Measurements from ENCODE around the gene BICDL1.

Gene BICDL1

DNA sequence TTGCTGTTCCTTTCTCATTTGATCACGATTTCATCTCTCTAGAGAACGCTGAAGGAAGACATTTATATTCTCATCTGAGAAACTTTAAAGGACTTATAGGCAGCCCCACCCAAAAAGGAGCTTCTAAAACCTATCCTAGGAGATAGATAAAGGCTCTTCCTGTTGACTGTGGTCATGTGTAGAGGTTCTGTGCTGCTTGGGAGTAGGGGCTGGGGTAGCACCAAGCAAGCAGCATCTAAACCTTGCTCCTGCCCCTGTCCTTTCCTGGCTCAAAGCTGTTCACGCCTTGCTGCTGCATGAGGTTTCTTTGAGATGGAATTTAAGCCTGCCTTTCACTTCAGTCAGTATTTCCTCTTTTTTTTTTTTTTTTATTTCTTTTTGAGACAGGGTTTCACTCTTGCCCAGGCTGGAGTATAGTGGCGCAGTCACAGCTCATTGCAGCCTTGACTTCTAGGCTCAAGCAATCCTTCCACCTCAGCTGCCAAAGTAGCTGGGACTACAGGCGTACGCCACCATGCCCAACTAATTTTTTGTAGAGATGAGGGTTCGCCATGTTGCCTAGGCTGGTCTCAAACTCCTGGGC, 86.1 kb downstream of the BICDL1 start:
- DNase-seq (ENCODE audit: low read depth, low spot score) = no peak
- H3K27ac ChIP-seq = no peak overlapping the region

DNA sequence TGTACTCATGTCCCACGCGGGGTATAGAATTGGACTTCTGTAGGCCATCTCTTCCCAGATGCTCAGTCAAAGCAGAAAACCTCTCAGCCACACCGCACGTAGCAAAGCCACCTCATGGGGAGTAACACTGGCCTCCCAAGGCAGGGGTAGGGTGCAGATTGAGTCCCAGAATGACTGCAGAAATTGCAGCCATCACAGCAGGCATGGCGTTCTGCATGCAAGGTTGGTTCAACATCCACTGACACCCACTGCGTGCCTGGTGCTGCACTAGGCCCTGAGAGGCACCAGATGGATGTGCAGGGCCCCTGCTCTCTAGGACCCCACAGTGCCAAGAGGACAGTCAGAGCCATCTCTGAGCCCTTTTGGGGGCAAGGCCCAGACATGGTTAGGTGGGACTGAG, 87.6 kb downstream of the BICDL1 start:
- H3K27ac ChIP-seq = no peak overlapping the region
- DNase-seq (ENCODE audit: low read depth, low spot score) = no peak

DNA sequence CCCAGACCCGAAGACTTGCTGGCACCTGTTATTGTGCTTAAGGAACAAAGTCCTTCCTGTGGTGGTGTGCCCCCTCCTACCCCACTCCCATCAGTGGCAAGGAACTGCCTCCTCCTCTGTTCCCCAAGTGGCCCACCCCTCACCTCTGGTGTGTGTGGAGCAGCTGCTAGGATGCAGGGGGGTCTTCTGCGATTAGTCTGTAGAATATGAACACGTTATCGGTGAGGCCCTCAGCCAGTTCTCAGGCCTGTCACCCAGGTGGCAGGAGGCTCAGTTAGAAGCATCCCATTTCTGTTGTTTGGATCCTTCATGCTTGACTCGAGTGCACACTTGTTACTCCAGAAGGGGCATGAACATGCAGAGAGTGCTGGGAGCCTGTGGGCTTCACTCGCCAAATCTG, 88.2 kb downstream of the BICDL1 start:
- DNase-seq (ENCODE audit: low read depth, low spot score) = no peak
- H3K27ac ChIP-seq = no peak overlapping the region

DNA sequence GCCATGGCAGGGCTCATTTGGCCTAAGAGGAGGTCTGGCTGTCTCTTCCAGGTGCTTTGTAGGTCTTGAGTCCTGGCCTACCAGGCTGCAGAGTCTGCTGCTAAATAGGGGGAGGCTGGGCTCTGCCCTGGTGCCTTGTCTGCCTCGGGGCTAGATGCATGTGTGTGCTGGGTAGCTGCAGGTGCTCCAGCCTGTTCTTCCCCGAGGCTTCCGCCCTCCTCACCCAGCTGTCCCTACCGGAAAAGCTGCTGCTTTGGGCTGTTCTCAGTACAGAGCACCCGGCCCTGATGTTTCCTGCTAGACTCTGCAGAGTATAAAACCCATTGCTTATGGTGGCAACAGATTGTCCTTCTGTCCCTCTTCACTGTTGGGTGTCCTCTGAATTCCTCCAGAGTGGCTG, 89.8 kb downstream of the BICDL1 start:
- peak overlapping the region; percentile 74 for H3K27ac ChIP-seq
- DNase-seq (ENCODE audit: low read depth, low spot score) = no peak

DNA sequence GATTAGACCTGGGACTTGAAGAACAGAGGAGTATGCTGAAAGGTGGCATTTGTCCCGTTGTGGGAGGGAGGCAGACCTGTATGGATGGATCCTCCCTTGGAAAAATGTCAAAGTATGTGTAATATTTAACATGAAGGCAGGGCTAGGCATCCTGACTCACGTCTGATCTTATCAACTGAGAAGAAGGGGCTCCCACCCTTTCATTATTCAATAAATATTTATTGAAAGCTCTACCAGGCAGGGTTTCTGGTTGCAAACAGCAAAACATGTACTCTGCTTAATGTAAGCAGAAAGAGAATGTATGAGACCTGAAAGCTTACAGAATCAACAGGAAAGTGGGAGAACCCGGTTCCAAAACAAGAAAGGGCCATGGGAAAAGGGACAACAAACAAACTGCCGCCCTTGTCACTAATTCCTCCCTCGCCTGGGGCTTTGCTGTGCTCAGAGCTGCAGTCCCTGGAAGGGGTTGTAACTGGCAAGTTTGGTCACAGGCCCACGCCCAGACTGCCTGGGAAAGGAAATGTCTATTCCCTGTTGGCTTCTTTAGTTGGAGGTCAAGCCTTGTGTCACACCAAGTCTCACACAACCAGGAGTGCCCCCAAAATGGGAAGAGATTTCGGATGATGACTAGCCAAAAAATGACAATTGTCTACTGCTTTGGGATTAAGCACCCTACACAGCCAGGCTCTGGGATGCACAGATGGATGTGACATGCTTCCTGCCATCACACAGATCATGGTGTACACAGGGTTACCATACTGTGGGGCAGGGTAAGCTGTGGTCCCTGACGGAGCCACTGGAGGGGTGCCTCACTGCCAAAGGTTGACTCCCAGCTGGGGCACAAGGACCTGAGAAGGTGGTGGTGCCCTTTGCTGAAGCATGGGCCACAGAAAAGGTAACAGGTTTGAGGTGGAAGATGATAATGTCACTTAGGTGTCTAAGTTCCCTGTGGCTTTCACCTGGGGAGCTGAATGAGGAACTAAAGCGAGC, 90.7 kb downstream of the BICDL1 start:
- DNase-seq (ENCODE audit: low read depth, low spot score) = peak; percentile 58

DNA sequence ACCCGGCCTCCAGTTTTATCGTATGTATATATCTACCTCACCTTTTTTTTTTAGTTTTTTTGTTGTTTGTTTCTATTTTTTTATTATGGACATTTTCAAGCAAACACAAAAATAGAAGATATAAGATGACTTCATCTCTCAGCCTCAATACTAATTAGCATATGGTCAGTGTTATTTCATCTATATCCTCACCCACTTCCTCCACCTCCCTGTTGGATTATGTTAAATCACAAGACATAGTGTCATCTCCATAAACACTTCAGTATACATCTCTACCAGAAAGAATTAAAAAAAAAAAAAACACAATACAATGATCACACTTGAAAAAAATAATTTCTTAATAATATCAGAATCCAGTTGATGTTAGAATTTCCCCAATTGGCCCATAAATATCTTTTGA, 92.6 kb downstream of the BICDL1 start:
- H3K27ac ChIP-seq = no peak overlapping the region
- no peak for DNase-seq (ENCODE audit: low read depth, low spot score)

More for the DNA sequence above, 90.7 kb downstream of the BICDL1 start:
- peak overlapping the region; percentile 74 for H3K27ac ChIP-seq

DNA sequence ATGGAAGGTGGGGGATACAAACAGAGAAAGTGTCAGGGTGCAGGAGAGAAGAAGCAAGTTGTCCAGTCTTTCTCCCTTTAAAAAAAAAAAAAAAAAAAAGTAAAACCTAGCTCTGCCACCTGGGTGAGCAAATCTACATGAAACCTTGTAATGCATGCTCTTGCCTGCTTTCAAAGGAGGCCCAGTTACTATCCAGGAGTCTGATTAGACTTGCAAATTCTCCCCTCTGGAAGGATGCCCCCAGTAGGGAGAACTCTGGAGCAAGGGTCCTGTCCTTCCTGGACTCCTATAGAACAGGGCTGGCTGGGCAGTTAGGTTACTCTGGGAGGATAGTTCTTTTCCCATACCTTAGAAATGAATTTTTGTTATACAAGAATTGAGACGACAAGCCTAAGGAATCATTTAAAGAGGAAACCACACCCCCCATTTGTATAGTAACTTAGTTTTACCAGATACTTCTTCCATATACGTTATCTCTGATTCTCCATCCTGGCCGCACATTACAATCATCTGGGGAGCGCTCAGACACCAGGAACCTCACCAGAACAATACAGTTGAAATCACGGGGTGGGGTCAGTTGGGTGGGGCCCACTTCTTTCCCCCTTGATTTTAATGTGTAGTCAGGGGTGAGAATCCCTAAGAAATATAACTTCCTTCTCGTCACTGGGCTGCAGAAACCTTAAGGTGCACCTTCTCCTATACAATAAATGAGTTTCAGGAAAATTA, 97.0 kb downstream of the BICDL1 start:
- peak overlapping the region; percentile 42 for H3K27ac ChIP-seq
- no peak for DNase-seq (ENCODE audit: low read depth, low spot score)

DNA sequence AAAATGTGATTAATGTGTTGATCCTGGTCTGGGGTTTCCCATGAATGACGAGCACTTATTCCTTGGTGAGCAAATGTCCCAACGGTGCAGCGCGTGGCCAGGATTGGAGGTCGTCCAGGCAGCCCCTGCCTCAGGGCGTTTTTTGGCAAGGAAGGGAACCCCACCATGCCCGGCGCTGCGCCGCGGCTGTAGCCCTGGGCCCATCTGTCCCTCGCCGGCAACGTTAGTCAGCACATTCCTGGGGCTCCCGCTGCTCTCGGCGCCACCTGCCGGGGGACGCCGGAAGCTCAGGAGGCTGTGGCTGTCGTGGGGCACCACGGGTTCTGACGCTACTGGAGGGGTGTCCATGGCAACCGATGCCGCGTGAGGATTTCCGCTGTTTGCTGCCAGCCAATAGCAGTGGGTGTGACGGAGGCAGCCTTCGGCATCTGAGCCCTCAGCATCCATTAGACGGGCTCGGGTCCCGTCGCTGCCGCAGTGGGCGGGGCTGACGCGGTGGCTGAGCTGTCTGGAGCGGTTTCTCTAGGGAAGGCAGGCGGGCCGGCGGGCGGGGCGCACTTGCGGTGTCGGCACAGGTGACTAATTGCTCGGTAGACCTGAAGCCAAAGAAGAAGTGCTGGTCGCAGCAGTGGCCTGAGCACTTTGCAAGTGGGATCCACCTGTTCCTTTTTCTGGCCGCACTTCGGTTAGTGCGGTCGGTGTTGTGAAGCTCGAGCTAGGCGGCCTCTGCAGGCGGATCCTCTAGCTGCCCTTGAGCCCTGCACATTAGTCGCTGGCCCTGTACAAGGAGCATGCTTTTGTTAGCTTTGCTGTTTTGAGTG, 98.0 kb downstream of the BICDL1 start:
- H3K27ac ChIP-seq = peak overlapping the region; percentile 42
- peak; percentile 93 for DNase-seq (ENCODE audit: low read depth, low spot score)

DNA sequence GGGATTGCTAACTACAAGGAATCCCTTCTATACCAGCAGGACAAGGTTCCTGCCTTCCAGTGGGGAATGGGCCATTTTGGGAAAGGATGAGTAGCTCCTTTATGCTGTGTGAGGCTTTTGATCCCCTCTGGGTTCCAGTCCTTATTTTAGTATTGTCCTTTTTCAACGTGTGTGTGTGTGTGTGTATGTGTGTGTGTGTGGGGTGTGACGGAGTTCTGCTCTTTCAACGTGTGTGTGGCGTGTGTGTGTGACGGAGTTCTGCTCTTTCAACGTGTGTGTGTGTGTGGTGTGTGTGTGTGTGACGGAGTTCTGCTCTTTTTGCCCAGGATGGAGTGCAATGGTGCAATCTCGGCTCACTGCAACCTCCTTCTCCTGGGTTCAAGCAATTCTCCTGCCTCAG, 100.1 kb downstream of the BICDL1 start:
- DNase-seq (ENCODE audit: low read depth, low spot score) = no peak
- no peak overlapping the region for H3K27ac ChIP-seq

DNA sequence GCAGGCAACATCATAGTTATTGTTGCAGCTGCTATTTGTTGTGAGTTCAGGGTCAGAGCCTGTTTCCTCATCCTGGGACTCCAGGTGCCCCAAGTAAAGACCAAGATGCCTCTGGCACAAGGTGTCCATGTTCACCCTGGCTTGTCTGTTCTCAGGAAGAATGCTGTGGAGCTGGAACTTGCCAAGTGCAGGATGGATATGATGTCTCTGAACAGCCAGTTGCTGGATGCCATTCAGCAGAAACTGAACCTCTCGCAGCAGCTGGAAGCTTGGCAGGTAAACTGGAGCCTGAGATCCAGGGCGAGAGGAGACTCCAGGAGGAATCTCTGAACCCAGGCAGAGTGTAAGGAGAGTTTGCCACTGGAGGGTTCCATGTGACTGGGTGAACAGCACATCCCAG, 100.8 kb downstream of the BICDL1 start:
- H3K27ac ChIP-seq = no peak overlapping the region
- DNase-seq (ENCODE audit: low read depth, low spot score) = no peak

DNA sequence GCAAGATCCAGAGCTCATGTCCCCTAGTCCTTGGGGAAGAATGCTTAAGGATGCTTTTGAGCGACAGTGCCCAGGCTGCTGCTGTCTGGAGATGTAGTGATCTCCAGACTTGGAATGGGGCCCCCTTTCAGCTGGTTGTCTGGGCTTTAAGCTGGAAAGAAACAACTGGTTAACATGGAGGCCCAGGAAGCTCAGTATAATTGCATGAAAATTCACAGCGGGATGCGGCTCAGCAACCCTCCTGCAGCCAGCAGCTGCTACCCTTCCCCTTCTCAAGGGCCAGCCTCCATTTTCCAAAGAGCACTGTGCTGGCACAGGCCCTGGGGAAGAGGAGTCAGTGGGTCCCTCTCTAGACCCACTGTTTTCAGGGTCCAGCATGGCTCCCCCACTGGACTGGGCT, 101.2 kb downstream of the BICDL1 start:
- no peak for DNase-seq (ENCODE audit: low read depth, low spot score)
- no peak overlapping the region for H3K27ac ChIP-seq

DNA sequence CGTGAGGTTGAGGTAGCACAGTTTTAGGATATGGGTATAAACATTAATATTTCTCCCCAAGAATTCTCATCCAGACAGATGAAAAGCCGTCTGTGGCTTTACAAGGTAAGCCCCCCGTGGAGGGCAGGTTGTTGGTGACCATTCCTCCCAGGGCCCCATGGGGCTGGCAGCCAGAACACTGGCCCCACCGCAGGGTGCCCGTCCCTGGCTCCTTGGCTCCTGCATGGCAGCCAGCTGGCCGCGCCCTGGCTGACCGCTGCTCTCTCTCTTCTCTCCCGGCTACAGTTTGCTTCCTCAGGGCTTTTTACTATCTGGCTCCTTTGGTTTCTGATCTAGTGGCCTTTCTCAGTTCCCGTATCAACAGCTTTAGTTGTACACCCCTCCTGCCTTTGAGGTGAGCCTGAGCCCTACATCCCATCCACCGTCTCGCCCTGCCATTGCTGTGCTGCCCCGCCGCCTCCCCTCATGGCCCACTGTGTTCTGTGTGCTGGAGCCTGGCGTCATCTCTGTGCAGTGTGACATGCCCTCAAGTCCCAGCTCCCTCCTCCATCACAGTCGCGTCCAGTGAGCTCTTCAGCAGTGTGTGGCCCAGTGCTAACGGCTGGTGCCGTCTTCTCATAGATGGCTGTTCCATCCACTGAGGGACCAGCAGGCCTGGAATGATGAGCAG, 101.7 kb downstream of the BICDL1 start:
- no peak for DNase-seq (ENCODE audit: low read depth, low spot score)
- no peak overlapping the region for H3K27ac ChIP-seq

DNA sequence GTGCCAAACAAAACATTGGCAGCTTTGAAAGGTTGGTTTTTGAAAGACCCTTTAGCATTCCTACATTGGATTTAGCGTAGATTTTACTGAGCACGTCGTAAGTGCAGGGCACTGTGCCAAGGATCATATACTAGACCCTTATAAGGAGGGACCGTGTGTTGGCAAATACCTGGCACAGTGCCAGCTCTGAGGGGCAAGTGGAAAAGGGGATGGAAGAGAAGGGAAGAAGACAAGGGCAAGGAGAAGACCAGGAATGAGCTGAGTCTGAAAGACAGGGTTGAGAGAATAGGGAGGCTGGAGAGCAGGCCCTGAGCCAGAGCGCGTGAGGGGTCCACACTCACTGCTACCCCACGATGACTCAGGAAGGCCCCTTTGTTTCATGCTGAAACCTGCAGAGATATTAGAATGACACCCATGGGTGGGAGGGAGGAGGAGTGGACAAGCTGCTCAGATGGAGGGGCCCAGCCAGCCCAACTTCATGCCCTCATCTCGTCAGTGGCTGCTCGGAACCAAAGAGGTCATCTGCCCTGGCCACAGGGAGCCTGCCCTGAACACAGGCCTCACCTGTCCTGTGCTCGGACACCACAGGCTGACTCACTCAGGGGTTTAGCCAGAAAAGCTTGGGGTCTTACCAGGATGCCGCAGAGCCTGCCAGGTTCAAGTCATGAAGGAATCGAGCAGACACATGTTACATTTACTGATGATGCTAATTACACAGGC, 102.5 kb downstream of the BICDL1 start:
- no peak overlapping the region for H3K27ac ChIP-seq
- no peak for DNase-seq (ENCODE audit: low read depth, low spot score)

DNA sequence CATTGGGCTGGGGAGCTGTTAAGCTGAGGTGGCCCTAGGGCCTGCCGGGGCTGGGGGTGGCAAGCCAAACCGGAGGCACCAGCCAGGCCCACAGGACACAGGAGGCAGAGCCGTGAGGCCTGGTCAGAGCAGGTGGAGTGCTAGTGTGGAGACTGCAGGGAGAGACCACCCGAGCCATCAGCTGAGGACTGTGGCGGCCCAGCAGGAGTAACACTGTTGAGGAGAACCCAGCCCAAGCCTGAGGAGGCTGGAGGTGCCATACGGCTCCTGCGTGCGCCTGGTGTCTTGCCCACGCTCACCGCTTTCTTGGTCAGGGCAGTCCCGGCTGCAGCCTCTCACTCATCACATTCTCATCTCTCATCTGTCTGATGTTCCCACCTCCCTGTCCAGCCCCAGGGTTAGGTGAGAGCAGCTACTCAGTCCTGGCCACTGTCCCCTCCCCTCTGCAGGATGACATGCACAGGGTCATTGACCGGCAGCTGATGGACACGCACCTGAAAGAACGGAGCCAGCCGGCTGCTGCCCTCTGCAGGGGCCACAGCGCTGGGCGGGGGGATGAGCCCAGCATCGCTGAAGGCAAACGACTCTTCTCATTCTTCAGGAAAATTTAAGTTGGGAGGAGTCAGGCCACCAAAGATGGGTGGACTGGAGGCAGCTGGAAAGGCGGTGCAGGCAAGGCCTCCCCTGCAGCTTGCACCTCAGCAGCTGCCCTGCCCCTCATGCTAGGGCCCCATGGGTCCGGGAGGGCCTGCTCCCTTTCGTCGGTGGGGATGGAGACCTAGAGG, 103.7 kb downstream of the BICDL1 start:
- no peak for DNase-seq (ENCODE audit: low read depth, low spot score)
- no peak overlapping the region for H3K27ac ChIP-seq

DNA sequence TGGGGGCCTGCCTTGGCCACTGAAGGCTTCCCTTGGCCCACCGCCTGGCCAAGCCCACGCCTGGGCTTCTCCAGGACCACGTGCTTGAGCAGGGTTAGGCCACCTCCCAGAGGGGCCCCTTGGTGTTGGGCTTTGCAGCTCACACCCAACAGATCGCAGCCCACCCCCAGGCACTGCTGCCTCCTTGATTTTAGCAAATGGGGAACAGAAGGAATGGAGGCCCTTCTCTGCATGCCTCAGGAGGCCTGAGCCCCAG, 104.2 kb downstream of the BICDL1 start:
- DNase-seq (ENCODE audit: low read depth, low spot score) = no peak
- no peak overlapping the region for H3K27ac ChIP-seq

DNA sequence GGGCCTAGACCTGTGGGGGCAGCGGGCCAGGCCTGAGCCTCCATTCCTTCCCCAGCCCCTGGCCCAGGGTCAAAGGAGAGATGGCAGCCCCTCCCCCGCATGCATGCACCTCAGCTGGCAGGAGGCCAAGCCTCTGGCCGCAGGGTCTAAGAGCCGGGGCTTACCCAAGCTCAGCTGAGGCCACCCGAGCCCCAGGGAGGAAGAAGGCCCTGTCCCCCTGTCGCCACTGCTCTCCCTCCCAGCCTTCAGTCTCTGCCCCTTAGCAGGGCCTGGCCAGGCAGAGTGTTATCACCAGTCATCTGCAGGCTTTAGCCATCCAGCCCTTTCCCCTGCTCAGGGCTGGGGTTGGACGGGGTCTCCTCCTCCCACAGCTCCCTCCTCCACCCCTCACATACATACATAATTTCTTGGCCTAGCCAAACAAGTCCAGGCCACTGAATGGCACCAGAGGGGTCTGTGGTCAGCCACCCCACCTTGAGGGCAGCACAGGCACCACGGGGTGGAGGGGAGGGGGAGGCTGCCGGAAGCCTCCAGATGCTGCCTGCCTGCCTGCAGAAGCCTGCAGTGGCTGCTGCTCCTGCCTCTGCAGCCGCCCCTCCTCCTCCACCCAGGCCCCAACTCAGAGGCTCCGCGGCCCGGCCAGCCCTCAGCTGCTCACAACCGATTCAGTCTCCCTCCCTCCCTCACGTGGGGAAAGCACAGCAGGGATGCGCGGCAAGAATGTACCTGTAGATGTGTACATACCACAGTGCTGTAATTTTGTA, 104.7 kb downstream of the BICDL1 start:
- no peak overlapping the region for H3K27ac ChIP-seq
- no peak for DNase-seq (ENCODE audit: low read depth, low spot score)

DNA sequence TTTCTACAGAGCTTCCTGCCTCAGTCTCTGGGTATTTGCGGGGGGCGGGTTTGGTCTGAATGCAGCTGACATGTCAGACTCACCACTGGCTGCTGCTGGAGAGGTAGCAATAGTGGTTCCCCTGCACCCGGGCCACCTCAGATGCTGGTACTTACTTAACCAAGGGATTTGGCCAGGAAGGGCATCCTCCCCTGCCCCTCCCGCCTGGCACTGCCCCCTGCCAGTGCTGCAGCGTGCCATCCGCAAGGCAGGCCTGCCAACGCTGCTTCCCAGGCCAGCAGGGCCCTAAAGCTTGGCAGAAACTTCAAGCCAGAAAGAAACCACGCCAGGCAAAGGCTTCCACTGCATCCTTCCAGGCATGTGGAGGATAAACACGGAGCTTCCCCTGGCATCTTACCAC, 105.4 kb downstream of the BICDL1 start:
- no peak overlapping the region for H3K27ac ChIP-seq
- DNase-seq (ENCODE audit: low read depth, low spot score) = no peak

DNA sequence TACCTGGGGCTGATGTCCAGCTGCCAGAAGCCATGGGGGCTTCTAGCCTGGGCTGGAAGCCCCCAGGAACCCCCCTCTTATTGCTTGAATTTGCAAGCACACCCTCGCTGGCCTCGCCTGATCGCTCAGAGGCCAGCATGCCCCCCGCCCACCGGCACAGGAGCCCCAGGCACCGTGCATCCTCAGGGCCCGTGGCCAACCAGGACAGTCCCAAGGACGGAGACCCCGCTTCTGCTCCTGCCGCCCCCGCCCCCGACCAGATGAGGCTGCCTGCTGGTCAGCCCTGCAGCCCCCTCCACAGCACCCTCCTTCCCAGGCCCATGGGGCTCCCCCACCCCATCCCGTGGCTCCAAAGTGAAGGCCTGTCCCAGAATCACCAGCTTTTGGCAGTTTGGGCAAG, 106.3 kb downstream of the BICDL1 start:
- no peak for DNase-seq (ENCODE audit: low read depth, low spot score)
- H3K27ac ChIP-seq = no peak overlapping the region

Data from epithelial cell of prostate (primary cell).